AG09309 (cell line): ENCODE data around the gene SFXN3.

Experiments used
- DNase-seq: peaks from one replicate; pipeline ENCODE4 v3.0.0-alpha.2; 2010; ENCODE audit warnings: low read depth
- H3K4me3 ChIP-seq: 2 replicates; pipeline ENCODE4 v1.5.1; 2011; ENCODE audit warnings: mild to moderate bottlenecking, low read depth, low read length, moderate library complexity; ENCODE audit not compliant: control insufficient read depth
- CTCF ChIP-seq: IDR thresholded peaks from 2 replicates; pipeline ENCODE4 v1.5.1; 2011; ENCODE audit warnings: mild to moderate bottlenecking, low read depth, low read length, inconsistent platforms; ENCODE audit not compliant: insufficient read depth, control insufficient read depth; ENCODE audit errors: missing control alignments

Gene SFXN3

DNA sequence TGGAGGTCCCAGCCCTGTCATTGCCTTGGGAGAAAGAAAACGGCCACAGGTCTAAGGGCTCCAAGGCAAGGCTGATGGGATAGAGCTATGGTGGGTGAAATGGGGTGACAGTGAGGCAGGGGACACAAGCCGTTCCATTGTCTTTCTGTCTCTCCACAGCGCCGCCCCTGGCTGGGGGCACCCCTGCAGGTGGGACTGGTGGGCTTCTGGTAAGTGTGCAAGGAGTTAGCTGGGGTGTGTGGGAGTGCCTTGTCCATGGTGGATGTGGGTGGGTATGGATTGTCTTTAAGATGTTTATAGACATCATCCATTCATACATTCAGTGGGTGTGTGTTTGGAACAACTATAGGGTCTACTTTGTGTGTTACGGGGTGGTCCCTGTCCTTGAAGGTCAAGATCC is 7.5 kb downstream of the SFXN3 start:
- no peak for TF ChIP-seq CTCF
- no peak for DNase-seq
- no peak overlapping the region for H3K4me3 ChIP-seq

DNA sequence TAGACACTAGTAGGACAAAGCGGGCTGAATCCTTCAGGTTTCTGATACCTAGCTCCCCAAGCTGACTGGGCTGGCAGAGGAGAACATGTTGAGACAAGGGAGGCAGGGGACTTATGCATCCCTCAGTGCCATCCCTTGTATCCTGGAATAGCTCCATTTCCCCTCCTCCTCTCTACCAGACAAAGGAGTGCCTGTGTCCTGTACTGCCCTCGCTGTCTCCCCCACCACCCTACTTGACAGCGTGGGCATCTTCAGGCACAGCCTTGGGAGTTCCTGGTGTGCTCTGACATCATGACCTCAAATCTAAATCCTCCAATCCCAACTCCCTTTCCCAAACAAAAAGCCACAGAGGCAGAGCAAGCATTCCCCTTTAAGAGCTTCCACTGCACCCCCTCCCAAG is 9.0 kb downstream of the SFXN3 start:
- no peak for TF ChIP-seq CTCF
- no peak overlapping the region for H3K4me3 ChIP-seq
- DNase-seq, result no peak

GRCh38 chr10:101040851-101041250 is 9.8 kb downstream of the SFXN3 start:
- TF ChIP-seq CTCF, result no peak
- DNase-seq, result no peak

GRCh38 chr10:101041252-101041761 is 10.3 kb downstream of the SFXN3 start:
- H3K4me3 ChIP-seq, result no peak overlapping the region
- TF ChIP-seq CTCF, result peak; percentile 90
- DNase-seq, result peak; percentile 76

More at GRCh38 chr10:101040851-101041250, 9.8 kb downstream of the SFXN3 start:
- no peak overlapping the region for H3K4me3 ChIP-seq

GRCh38 chr10:101042118-101042517 is 11.1 kb downstream of the SFXN3 start:
- peak overlapping the region; percentile 44 for H3K4me3 ChIP-seq
- no peak for TF ChIP-seq CTCF
- no peak for DNase-seq

GRCh38 chr10:101042667-101043362 is 11.8 kb downstream of the SFXN3 start:
- DNase-seq, result peak; percentile 77
- peak overlapping the region; percentile 44 for H3K4me3 ChIP-seq
- no peak for TF ChIP-seq CTCF
